Neural cell (in vitro differentiated cells): ENCODE results near the gene OR52A1. TPM values are rescaled to one million over a fixed set of nuclear protein-coding genes. Genes with fewer than 3 reads are reported as not detected.

Source experiments
- H2AFZ ChIP-seq: fragments of 200-600, 300-800 bp; sonication (generic), shearing (Covaris generic); 2 replicates; pipeline ENCODE4 v1.6.0; 2014; ENCODE audit warnings: low read depth, mild to moderate bottlenecking, antibody characterized with exemption, low read length, moderate library complexity
- H3F3A ChIP-seq: fragments of 200-600 bp; shearing (Covaris generic); 2 replicates; pipeline ENCODE4 v1.6.1; 2016; ENCODE audit warnings: mild to moderate bottlenecking, moderate library complexity, mixed read lengths, antibody characterized with exemption, low read length; ENCODE audit not compliant: insufficient read depth, poor library complexity, severe bottlenecking
- H3K27ac ChIP-seq: fragments of 200-600, 300-800 bp; sonication (generic), shearing (Covaris generic); 2 replicates; pipeline ENCODE4 v1.5.1; 2014; ENCODE audit warnings: mild to moderate bottlenecking, low read length, moderate library complexity
- H3K27me3 ChIP-seq: fragments of 300-800, 200-600 bp; sonication (generic), shearing (Covaris generic); 2 replicates; pipeline ENCODE4 v1.6.0; 2014; ENCODE audit warnings: mild to moderate bottlenecking, low read depth, low read length, moderate library complexity; ENCODE audit not compliant: insufficient read depth
- H3K36me3 ChIP-seq: fragments of 300-800, 200-600 bp; sonication (generic), shearing (Covaris generic); 2 replicates; pipeline ENCODE4 v1.5.1; 2014; ENCODE audit warnings: mild to moderate bottlenecking, antibody characterized with exemption, low read length, moderate library complexity; ENCODE audit not compliant: insufficient read depth
- H3K4me2 ChIP-seq: fragments of 300-800, 200-600 bp; sonication (generic), shearing (Covaris generic); 2 replicates; pipeline ENCODE4 v1.6.0; 2014; ENCODE audit warnings: mild to moderate bottlenecking, low read length
- H3K4me3 ChIP-seq: fragments of 300-800, 200-600 bp; sonication (generic), shearing (Covaris generic); 2 replicates; pipeline ENCODE4 v1.5.1; 2014; ENCODE audit warnings: mild to moderate bottlenecking, low read length, moderate library complexity
- H3K79me2 ChIP-seq: fragments of 200-600 bp; shearing (Covaris generic); replicated peaks from 2 replicates; pipeline ENCODE4 v1.6.0; 2014; ENCODE audit warnings: mild to moderate bottlenecking, low read length, moderate library complexity; ENCODE audit not compliant: insufficient read depth
- H3K9ac ChIP-seq: fragments of 300-800, 200-600 bp; sonication (generic), shearing (Covaris generic); 2 replicates; pipeline ENCODE4 v1.6.1; 2016; ENCODE audit warnings: mild to moderate bottlenecking, low read length, mixed read lengths
- H3K9me2 ChIP-seq: fragments of 200-600 bp; shearing (Covaris generic); 2 replicates; pipeline ENCODE4 v1.6.1; 2016; ENCODE audit warnings: mild to moderate bottlenecking, low read length, mixed read lengths; ENCODE audit not compliant: insufficient read depth
- H3K9me3 ChIP-seq: fragments of 200-600, 300-800 bp; sonication (generic), shearing (Covaris generic); 2 replicates; pipeline ENCODE4 v1.6.1; 2016; ENCODE audit warnings: mild to moderate bottlenecking, mixed run types, low read length, moderate library complexity, mixed read lengths
- H4K20me1 ChIP-seq: fragments of 200-600 bp; shearing (Covaris generic); 2 replicates; pipeline ENCODE4 v1.6.1; 2016; ENCODE audit warnings: mild to moderate bottlenecking, mixed run types; ENCODE audit not compliant: insufficient read depth
- CTCF ChIP-seq: fragments of 450-650 bp; IDR thresholded peaks from 2 replicates; pipeline ENCODE4 v1.5.1; 2014; ENCODE audit warnings: antibody characterized with exemption, mild to moderate bottlenecking, moderate library complexity; ENCODE audit not compliant: poor library complexity, severe bottlenecking
- EP300 ChIP-seq: fragments of 450-650 bp; conservative IDR thresholded peaks from 2 replicates; pipeline ENCODE4 v1.6.1; 2014; ENCODE audit warnings: antibody characterized with exemption, mild to moderate bottlenecking, moderate library complexity; ENCODE audit not compliant: poor library complexity, severe bottlenecking
- EZH2 ChIP-seq: fragments of 200-600, 300-800 bp; shearing (Covaris generic), sonication (generic); IDR thresholded peaks from 2 replicates; pipeline ENCODE4 v1.6.1; 2014; ENCODE audit warnings: antibody characterized with exemption, low read length, borderline replicate concordance, mild to moderate bottlenecking; ENCODE audit not compliant: insufficient read depth, poor library complexity, severe bottlenecking
- MXI1 ChIP-seq: fragments of 450-650 bp; conservative IDR thresholded peaks from 2 replicates; pipeline ENCODE4 v1.6.1; 2014; ENCODE audit warnings: antibody characterized with exemption, mild to moderate bottlenecking; ENCODE audit not compliant: poor library complexity, severe bottlenecking
- POLR2AphosphoS5 ChIP-seq: IDR thresholded peaks from 2 replicates; pipeline ENCODE4 v1.6.1; 2012
- RAD21 ChIP-seq: fragments of 450-650 bp; conservative IDR thresholded peaks from 2 replicates; pipeline ENCODE4 v1.6.1; 2014; ENCODE audit warnings: antibody characterized with exemption, mild to moderate bottlenecking, moderate library complexity
- REST ChIP-seq: IDR thresholded peaks from 2 replicates; pipeline ENCODE4 v1.6.1; 2012; ENCODE audit warnings: borderline replicate concordance
- SMC3 ChIP-seq: fragments of 450-650 bp; conservative IDR thresholded peaks from 2 replicates; pipeline ENCODE4 v1.6.1; 2014; ENCODE audit warnings: antibody characterized with exemption, mild to moderate bottlenecking, moderate library complexity; ENCODE audit not compliant: poor library complexity
- TAF1 ChIP-seq: IDR thresholded peaks from 2 replicates; pipeline ENCODE4 v1.6.1; 2012; ENCODE audit warnings: low read depth
- polyA plus RNA-seq: library from polyadenylated mRNA; depleted of rRNA; stranded (reverse); fragments of >200 nt; gene quantifications from 2 replicates; pipeline ENCODE4 v1.2.3, GENCODE V29; 2014

The OR52A1 gene
- polyA plus RNA-seq, 1 donor from 2014 or later: not detected

GRCh38 chr11:5103066-5103465, 51.5 kb downstream of the OR52A1 start:
- Histone ChIP-seq H3K9me2 (no peaks in the 10 kb centered on the region), H3K36me3 (no peaks in the 10 kb centered on the region), H3K27ac (no peak overlapping the region), H3K9ac (no peak overlapping the region), H3K9me3 (no peaks in the 10 kb centered on the region), H3F3A (no peaks in the 10 kb centered on the region), H3K27me3 (no peaks in the 10 kb centered on the region), H2AFZ (no peak overlapping the region), H3K4me2 (no peak overlapping the region), H4K20me1 (no peaks in the 10 kb centered on the region), H3K79me2 (no peaks in the 10 kb centered on the region), H3K4me3 (no peak overlapping the region)
- TF ChIP-seq CTCF (no peak), TAF1 (no peak), SMC3 (no peak)

GRCh38 chr11:5102246-5102645, 52.3 kb downstream of the OR52A1 start:
- Histone ChIP-seq H3K36me3 (no peaks in the 10 kb centered on the region), H3F3A (no peaks in the 10 kb centered on the region), H4K20me1 (no peaks in the 10 kb centered on the region), H3K79me2 (no peaks in the 10 kb centered on the region), H3K9ac (no peak overlapping the region), H3K9me2 (no peaks in the 10 kb centered on the region), H3K4me3 (no peak overlapping the region), H3K4me2 (no peak overlapping the region), H2AFZ (no peak overlapping the region), H3K9me3 (no peaks in the 10 kb centered on the region), H3K27me3 (no peaks in the 10 kb centered on the region), H3K27ac (no peak overlapping the region)
- no peak for TF ChIP-seq CTCF
- TF ChIP-seq SMC3: no peak
- no peak for TF ChIP-seq EZH2
- TF ChIP-seq EP300: no peak
- TF ChIP-seq RAD21: no peak
- TF ChIP-seq TAF1: no peak
- no peak for TF ChIP-seq POLR2AphosphoS5
- no peak for TF ChIP-seq MXI1
- TF ChIP-seq REST: no peak
